Measurements from ENCODE around the gene SMC4. TPM values are rescaled to one million over a fixed set of nuclear protein-coding genes. Genes with fewer than 3 reads are reported as not detected.

Gene SMC4
- total and polyA plus RNA-seq, 10 of the 15 experiments (the other 5 are each of a cell fraction or from before 2014, with no cell fraction given), result 75.6 to 288 (median 136) TPM

DNA sequence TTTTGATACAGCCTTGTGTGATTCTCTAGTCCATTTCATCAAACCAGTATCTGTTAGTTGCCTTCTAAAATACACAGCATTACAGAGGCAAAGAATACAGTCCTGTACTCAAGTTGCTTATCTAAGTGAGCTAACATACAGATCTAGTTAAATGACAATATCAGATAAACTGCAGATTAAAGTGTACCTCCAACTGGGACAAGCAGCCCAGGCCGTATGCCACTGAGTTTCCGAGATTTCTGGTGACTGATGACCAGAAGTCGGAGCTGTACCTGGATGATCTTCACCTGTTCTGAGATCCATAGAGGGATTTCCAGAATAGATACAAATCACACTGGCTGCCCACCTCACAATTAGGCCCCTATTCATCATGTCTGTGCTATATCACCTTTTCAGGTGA, 56.4 kb downstream of the SMC4 start:
- DNase-seq (ENCODE audit: low read depth, low spot score) (no peak), ATAC-seq (no peak), FAIRE-seq (no peak)
- intact Hi-C loops (cut with micrococcal nuclease; ENCODE audit: unreplicated experiment) (no loop called here), in situ Hi-C loops (cut with MboI) (no loop called here)
- ChIA-PET SMC1A (ENCODE audit: uncharacterized antibody, unreplicated experiment) (interaction anchor here (0.9 kb wide), 1 partner anchor 17 kb away, joined by 4 read pairs; no protein-coding TSS in a partner anchor), CTCF (interaction anchor here (1.2 to 1.6 kb wide), 2 partner anchors 9 to 292 kb away, joined by 4 read pairs; no protein-coding TSS in a partner anchor), POLR2A (no interaction called here), RAD21 (ENCODE audit: unreplicated experiment) (no interaction called here)
- Histone ChIP-seq H3K4me1 (ENCODE audit: control insufficient read depth, insufficient read depth, low read length) (no peaks in the 10 kb centered on the region), H2AFZ (ENCODE audit: control insufficient read depth, low read depth, low read length) (no peak overlapping the region), H3K27me3 (replicated peaks in 1 of 2; ENCODE audit: control insufficient read depth in 2 of 2, insufficient read depth in 2 of 2, low read length in 1 of 2) (no peaks in the 10 kb centered on the region), H3K36me3 (ENCODE audit: control insufficient read depth in 2 of 2, insufficient read depth in 2 of 2, low read length in 1 of 2) (no peaks in the 10 kb centered on the region), H3K27ac (ENCODE audit: control insufficient read depth, insufficient read depth) (no peak overlapping the region), H3K4me2 (ENCODE audit: control insufficient read depth, insufficient read depth) (no peak overlapping the region), H3K79me2 (ENCODE audit: control insufficient read depth, insufficient read depth, low read length) (no peaks in the 10 kb centered on the region), H3K9ac (ENCODE audit: control insufficient read depth, insufficient read depth, low read length) (no peak overlapping the region), H3K9me3 (replicated peaks; ENCODE audit: control insufficient read depth, insufficient read depth, low read length) (no peaks in the 10 kb centered on the region; the same call in 2 of the 3 replicates), H4K20me1 (ENCODE audit: control insufficient read depth, insufficient read depth) (no peaks in the 10 kb centered on the region), H3K4me3 (no peak overlapping the region)
- TF ChIP-seq GABPA (IDR thresholded peaks at IDR 0.05; ENCODE audit: low read depth), result no peak
- TF ChIP-seq ZNF592 (IDR thresholded peaks at IDR 0.05), result no peak
- no peak for TF ChIP-seq FOXK2 (IDR thresholded peaks at IDR 0.05)
- TF ChIP-seq E2F8 (IDR thresholded peaks at IDR 0.05; ENCODE audit: low read depth, partially characterized antibody), result no peak
- no peak for TF ChIP-seq STAT3 (IDR thresholded peaks at IDR 0.05; ENCODE audit: low read depth, low read length)
- no peak for TF ChIP-seq POLR2A (IDR thresholded peaks at IDR 0.05; ENCODE audit: low read depth, low read length)
- no peak for TF ChIP-seq ZNF622 (IDR thresholded peaks at IDR 0.05)
- TF ChIP-seq SP1 (IDR thresholded peaks at IDR 0.05; ENCODE audit: low read depth, low read length), result no peak
- no peak for TF ChIP-seq CBFB (IDR thresholded peaks at IDR 0.05; ENCODE audit: low read depth)
- no peak for TF ChIP-seq RELA (IDR thresholded peaks at IDR 0.05; ENCODE audit: borderline replicate concordance, partially characterized antibody)
- 52% methylated on average over 3 of the region's 3 CpGs for WGBS (ENCODE audit: insufficient coverage, insufficient replicate concordance, low lambda C conversion rate, missing lambda C conversion rate)
- no TSS peak for BruUV-seq (replicated peaks)

All from GM12878 (cell line).